HG03571 (cell line): ENCODE data around the gene ZNF281.

ENCODE experiments used
- ATAC-seq: cut with Tn5 transposase; IDR thresholded peaks from one replicate; pipeline ENCODE4 v1.9.1; 2021; ENCODE audit not compliant: unreplicated experiment

Gene ZNF281

GRCh38 chr1:200391747-200392146 lies 18.1 kb downstream of the ZNF281 start:
- ATAC-seq, result no peak

DNA sequence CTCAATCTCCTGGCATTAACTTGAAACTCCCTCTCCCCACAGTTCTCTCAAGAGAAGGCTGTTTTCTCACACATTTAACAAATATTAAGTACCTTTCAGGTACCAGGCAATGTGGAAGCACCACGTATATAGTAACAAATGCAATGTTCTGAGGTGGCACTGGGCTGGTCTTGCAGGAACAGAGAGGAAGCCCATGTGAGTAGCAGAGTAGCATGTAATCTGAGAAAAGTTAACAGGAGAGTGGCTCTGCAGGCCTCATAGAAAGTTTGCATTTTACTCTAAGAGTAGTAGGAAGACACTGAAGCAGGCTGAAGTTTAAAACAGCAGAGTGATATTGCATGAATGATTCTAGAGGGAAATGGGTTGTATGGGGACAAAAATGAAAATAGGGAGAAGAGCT lies 21.0 kb downstream of the ZNF281 start:
- no peak for ATAC-seq

GRCh38 chr1:200386416-200386815 lies 23.4 kb downstream of the ZNF281 start:
- no peak for ATAC-seq

DNA sequence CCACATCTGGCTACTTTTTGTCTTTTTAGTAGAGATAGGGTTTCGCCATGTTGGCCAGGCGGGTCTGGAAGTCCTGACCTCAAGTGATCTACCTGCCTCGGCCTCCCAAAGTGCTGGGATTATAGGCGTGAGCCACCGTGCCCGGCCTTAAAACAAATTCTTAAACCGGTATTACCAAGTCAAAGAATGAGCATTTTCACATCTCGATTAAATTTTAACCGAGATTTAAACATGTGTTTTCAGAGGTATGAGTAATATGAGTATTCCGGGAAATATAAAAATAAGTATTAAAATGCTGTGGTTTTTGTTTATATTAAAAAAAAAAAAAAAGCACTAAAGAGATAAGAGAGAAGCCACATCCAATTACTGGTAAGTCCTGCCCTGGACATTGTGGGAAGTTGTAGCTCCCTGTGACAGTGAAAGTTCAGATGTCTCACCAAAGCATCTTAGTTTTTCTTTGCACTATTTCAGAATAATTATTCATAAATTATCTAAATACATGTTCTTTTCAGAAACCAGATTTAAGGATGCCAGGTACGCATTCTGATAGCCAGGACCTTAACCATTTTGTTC lies 24.9 kb downstream of the ZNF281 start:
- ATAC-seq, result peak; percentile 49

DNA sequence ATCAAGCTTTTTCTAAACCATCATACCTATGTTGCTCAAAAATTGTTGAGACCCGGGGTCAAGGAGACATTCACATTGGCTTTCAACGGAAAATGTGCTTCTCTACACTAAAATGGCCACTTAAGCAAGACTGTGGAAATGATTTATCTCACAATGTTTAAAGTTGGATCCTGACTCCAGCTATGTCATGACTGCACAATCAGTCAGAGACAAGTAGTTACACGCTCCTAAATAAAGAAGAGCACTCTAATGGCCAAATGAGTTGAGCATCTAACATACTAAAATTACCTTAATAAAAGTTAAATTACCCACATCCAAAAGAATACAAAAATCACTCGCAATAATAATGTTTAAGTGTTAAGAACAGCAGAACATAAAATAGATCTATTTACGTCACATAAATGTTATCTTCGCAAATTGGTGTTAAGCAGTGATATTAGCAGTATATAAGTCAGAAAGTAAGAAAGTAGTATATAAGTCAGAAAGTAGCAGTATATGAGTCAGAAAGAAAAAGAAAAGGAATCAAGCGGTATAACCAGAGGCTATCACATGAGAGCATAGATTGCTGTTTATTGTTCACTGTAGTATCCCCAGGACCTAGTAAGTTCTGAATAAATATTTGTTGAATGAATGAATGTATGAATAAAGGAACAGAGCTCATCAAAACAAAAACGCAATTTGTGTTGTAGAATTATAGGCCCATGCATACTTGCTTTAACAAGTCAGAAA lies 28.4 kb downstream of the ZNF281 start:
- ATAC-seq, result no peak

GRCh38 chr1:200380589-200381021 lies 29.2 kb downstream of the ZNF281 start:
- ATAC-seq, result peak; percentile 75

- no peak for ATAC-seq
Measured at GRCh38 chr1:200379940-200380588, 29.8 kb downstream of the ZNF281 start.

DNA sequence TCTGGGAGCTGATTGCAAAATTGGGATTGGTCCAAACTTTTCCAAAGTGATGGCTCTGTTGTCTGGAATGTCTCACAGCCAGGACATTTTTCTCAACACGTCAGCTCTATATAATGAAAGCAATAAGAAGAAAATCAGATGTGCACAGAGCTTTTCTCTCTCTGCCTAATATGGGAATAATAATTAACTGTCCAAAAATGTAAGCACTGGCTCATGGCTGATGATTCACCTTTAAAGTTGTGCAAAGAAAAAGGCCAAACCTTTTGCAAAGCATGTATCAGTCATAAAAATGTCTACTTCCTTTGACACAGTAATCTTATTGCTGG lies 30.4 kb downstream of the ZNF281 start:
- ATAC-seq, result no peak

DNA sequence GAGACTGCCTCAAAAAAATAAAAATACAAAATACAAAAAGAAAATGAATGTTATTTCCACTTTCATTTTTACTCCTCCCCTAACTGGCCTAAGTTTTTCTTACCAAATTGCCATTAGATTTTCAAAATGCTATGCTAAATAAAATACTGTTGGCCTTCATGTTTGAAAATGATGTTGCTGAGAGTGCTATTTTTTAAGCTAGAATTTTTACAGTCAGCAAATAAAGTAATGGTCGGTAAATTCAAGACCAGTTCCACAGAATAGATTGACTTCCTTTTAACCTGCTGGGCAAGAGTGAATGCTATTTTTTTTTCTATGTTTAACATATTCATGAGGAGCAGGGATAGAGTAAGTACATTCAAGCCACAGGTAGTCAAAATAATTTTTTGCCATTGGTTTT lies 31.7 kb downstream of the ZNF281 start:
- ATAC-seq, result no peak

GRCh38 chr1:200376528-200376927 lies 33.3 kb downstream of the ZNF281 start:
- ATAC-seq, result no peak

- ATAC-seq, result no peak
Measured at GRCh38 chr1:200374569-200375295, 35.1 kb downstream of the ZNF281 start.

- no peak for ATAC-seq
Measured at GRCh38 chr1:200373811-200374231, 36.0 kb downstream of the ZNF281 start.

- no peak for ATAC-seq
Measured at GRCh38 chr1:200372885-200373181, 37.0 kb downstream of the ZNF281 start.

DNA sequence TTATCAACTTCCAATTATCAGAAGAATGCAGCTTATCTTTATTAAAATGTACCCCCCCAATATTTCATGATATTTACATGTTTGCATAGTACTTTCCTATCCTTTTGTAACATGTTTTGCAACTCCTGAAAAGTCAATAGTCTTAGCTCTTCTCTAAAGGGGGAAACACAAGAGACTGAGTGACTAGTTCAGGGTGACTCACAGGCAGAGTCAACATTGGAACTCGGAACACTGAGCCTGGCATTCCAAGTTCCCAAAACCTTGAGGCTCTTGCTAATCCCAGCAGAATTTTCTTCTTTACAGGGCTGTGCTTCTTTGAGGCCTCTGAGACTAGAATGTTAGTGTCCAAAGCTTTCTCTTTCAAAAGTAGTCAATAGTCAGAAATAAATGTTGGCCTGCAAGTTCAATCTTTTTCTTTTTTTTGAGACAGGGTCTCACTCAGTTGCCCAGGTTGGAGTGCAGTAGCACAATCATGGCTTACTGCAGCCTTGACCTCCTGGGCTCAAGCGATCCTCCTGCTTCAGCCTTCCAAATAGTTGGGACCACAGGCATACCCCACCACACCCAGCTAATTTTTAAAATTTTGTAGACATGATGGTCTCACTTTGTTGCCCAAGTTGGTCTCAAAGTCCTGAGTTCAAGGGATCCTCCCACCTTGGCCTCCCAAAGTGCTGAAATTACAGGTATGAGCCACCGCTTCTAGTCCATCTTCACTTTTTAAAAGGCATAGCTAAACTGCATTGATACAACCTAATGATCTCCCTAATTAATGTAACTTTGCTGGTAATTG lies 37.5 kb downstream of the ZNF281 start:
- no peak for ATAC-seq

- no peak for ATAC-seq
Measured at GRCh38 chr1:200369706-200370105, 40.1 kb downstream of the ZNF281 start.

- ATAC-seq, result no peak
Measured at GRCh38 chr1:200369131-200369530, 40.7 kb downstream of the ZNF281 start.

- ATAC-seq, result no peak
Measured at GRCh38 chr1:200368556-200368955, 41.3 kb downstream of the ZNF281 start.

DNA sequence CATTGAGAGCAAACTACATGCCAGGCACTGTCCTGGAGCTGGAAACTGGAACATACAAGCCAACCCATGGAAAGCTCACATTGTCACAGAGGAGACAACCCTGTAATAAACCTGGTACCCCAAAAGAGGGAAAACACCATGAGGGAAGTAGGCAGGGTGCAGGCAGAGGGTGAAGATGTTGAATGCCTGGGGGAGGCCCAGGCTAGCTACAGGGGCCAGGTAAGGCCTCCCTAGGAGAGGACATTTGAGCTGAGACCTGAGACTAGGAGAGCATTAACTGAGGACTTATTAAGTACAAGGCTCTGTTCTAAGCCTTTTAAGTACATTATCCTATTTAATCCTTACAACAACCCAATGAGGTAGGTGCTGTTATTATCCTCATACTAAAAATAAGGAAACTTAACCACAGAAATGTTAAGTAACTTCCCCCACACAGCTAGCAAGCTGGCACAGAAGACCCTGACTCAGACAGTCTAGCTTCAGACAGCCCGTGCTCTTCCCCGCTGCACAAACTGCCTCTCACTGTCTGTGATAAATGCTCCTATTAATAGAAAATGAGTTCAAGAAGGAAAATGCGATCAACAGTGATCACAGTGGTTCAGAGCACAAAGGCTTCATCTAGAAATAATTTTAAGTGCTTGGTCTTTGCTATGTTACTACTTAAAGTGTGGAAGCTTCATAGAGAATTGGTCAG lies 41.8 kb downstream of the ZNF281 start:
- no peak for ATAC-seq

DNA sequence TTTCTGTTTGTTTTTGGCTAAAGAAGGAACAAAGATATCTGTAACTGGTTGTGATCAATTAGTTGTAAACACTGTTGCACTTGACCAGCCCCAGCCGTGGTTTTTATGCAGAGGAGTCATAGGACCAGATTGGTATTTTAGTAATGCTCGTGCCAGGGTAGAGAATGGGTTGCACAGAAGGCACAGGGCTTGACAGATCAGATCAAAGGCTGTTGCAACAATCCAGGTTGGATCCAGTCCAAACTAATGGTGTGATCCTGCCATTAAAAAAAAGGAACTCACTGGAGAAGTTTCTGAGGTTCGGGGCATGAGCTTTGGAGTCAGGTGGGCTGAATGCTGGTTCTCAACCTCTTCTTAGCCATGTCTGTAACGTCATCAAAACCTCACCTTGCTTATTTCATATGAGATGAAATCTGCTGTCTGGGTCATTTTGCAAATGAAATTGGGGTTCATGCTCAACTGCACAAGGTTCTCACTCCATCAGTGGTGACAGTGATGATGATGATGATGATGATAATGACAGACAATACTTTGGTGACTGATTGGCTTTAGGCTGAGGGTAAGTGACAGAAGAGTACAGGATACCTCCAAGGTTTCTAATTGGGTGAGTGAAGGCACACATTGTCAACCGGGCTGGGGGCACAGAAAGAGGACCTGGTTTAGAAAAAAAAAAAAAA lies 43.1 kb downstream of the ZNF281 start:
- ATAC-seq, result no peak

DNA sequence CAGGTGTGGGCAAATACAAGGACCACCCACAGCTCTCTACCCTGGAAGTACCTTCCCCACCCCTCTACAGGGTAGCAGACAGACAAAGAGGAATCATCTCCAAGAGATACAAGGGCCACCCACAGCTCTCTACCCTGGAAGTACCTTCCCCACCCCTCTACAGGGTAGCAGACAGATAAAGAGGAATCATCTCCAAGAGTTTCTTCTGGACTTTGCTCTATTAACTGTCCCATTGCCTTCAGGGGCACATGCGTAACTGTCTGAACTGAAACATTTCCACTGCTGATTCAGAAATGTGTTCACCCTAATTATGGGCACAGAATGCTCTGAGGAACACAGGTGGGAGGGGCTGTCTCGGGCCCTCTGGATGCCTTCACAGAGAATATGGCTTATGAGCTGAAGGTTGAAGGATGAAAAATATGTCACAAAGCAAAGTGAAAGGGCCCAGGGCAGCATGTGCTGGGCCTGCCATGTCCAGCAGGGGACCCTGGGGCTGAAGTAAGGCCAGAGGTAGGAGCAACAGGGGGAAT lies 43.9 kb downstream of the ZNF281 start:
- no peak for ATAC-seq
